ENCODE data around the gene PSMD7. TPM values are rescaled to one million over a fixed set of nuclear protein-coding genes. Genes with fewer than 3 reads are reported as not detected.

PSMD7 gene
- total and polyA plus RNA-seq, 2 donors (not counting 1 experiment from before 2014, with no cell fraction given), result 34.1 to 60.8 TPM

- Mint-ChIP-seq H3K27me3 (no peaks in the 10 kb centered on the region), H3K4me3 (no peak overlapping the region), H3K9me3 (ENCODE audit: insufficient read depth) (no peaks in the 10 kb centered on the region), H3K4me1 (no peaks in the 10 kb centered on the region), H3K27ac (no peak overlapping the region)
- 86% methylated on average over 7 of the region's 7 CpGs for WGBS (ENCODE audit: insufficient coverage)
- ATAC-seq (ENCODE audit: low read depth), result no peak
- Histone ChIP-seq H3K4me1 (ENCODE audit: control insufficient read depth in 2 of 2, insufficient read depth in 2 of 2, low read length in 2 of 2) (no peaks in the 10 kb centered on the region), H3K27me3 (replicated peaks in 1 of 4; ENCODE audit: control extremely low read depth in 1 of 4, control insufficient read depth in 3 of 4, insufficient read depth in 4 of 4, low read length in 3 of 4) (no peaks in the 10 kb centered on the region), H4K20me1 (ENCODE audit: control insufficient read depth, insufficient read depth, low read length, poor library complexity, severe bottlenecking) (no peaks in the 10 kb centered on the region), H3K36me3 (replicated peaks in 1 of 2; ENCODE audit: control extremely low read depth in 1 of 2, control insufficient read depth in 1 of 2, extremely low read depth in 1 of 2, insufficient read depth in 2 of 2, low read length in 1 of 2) (no peaks in the 10 kb centered on the region), H3K27ac (ENCODE audit: low read length in 2 of 2) (no peak overlapping the region), H3K79me2 (ENCODE audit: control insufficient read depth, insufficient read depth, low read length) (no peaks in the 10 kb centered on the region), H3K9ac (ENCODE audit: low read length) (no peak overlapping the region), H3K4me2 (replicated peaks; ENCODE audit: low read depth, low read length, poor library complexity, severe bottlenecking) (no peak overlapping the region), H3K4me3 (ENCODE audit: control extremely low read depth in 1 of 5, extremely low read depth in 1 of 5, insufficient read depth in 1 of 5, low read depth in 2 of 5, low read length in 4 of 5) (no peak overlapping the region), H2AFZ (ENCODE audit: insufficient read depth, low read depth, low read length, poor library complexity, severe bottlenecking) (no peak overlapping the region), H3K9me3 (ENCODE audit: control extremely low read depth in 1 of 3, control insufficient read depth in 2 of 3, insufficient read depth in 1 of 3, low read length in 2 of 3) (no peaks in the 10 kb centered on the region)
- intact Hi-C loops (cut with micrococcal nuclease), result no loop called here
- no peak for DNase-seq
- TF ChIP-seq CTCF (IDR thresholded peaks at IDR 0.05) (no peak), EZH2 (IDR thresholded peaks at IDR 0.05; ENCODE audit: borderline replicate concordance, insufficient read depth, low read depth, low read length, poor library complexity, severe bottlenecking) (no peak)
- POLR2A ChIA-PET, result no interaction called here
- CTCF ChIA-PET, result no interaction called here
These were observed 8.5 kb upstream of the PSMD7 start for GRCh38 chr16:74288065-74288464.

- Histone ChIP-seq H4K20me1 (ENCODE audit: control insufficient read depth, insufficient read depth, low read length, poor library complexity, severe bottlenecking) (no peaks in the 10 kb centered on the region), H3K27ac (ENCODE audit: low read length in 2 of 2) (no peak overlapping the region), H3K79me2 (ENCODE audit: control insufficient read depth, insufficient read depth, low read length) (no peaks in the 10 kb centered on the region), H3K4me2 (replicated peaks; ENCODE audit: low read depth, low read length, poor library complexity, severe bottlenecking) (no peak overlapping the region), H3K4me1 (ENCODE audit: control insufficient read depth in 2 of 2, insufficient read depth in 2 of 2, low read length in 2 of 2) (peaks cover 4% of the 10 kb centered on the region in 2 donors), H3K27me3 (replicated peaks in 1 of 4; ENCODE audit: control extremely low read depth in 1 of 4, control insufficient read depth in 3 of 4, insufficient read depth in 4 of 4, low read length in 3 of 4) (no peaks in the 10 kb centered on the region), H3K36me3 (replicated peaks in 1 of 2; ENCODE audit: control extremely low read depth in 1 of 2, control insufficient read depth in 1 of 2, extremely low read depth in 1 of 2, insufficient read depth in 2 of 2, low read length in 1 of 2) (no peaks in the 10 kb centered on the region), H3K9ac (ENCODE audit: low read length) (no peak overlapping the region), H2AFZ (ENCODE audit: insufficient read depth, low read depth, low read length, poor library complexity, severe bottlenecking) (no peak overlapping the region), H3K9me3 (ENCODE audit: control extremely low read depth in 1 of 3, control insufficient read depth in 2 of 3, insufficient read depth in 1 of 3, low read length in 2 of 3) (no peaks in the 10 kb centered on the region), H3K4me3 (ENCODE audit: control extremely low read depth in 1 of 5, extremely low read depth in 1 of 5, insufficient read depth in 1 of 5, low read depth in 2 of 5, low read length in 4 of 5) (no peak overlapping the region)
- Mint-ChIP-seq H3K9me3 (ENCODE audit: insufficient read depth) (no peaks in the 10 kb centered on the region), H3K4me1 (peaks cover 4% of the 10 kb centered on the region), H3K27ac (no peak overlapping the region), H3K27me3 (no peaks in the 10 kb centered on the region), H3K4me3 (no peak overlapping the region)
- DNase-seq, result no peak
- CTCF ChIA-PET, result no interaction called here
- POLR2A ChIA-PET, result no interaction called here
- intact Hi-C loops (cut with micrococcal nuclease), result loop anchor here (10.0 kb wide), 2 partner anchors 854 to 1246 kb away; partner anchors contain the start of genes ZFHX3 and ZFP1
- ATAC-seq (ENCODE audit: low read depth), result no peak
- no peak for TF ChIP-seq EZH2 (IDR thresholded peaks at IDR 0.05; ENCODE audit: borderline replicate concordance, insufficient read depth, low read depth, low read length, poor library complexity, severe bottlenecking)
- TF ChIP-seq CTCF (IDR thresholded peaks at IDR 0.05), result no peak
These were observed 6.3 kb upstream of the PSMD7 start for GRCh38 chr16:74290356-74290755.

Measured in B cell (primary cell).